ENCODE data around the gene MGAT4A.
"Not testable (repeated sequence)": the region's sequence is repeated elsewhere in the genome, so short reads cannot be mapped to it uniquely, and the experiment has no call there.

MGAT4A gene

DNA sequence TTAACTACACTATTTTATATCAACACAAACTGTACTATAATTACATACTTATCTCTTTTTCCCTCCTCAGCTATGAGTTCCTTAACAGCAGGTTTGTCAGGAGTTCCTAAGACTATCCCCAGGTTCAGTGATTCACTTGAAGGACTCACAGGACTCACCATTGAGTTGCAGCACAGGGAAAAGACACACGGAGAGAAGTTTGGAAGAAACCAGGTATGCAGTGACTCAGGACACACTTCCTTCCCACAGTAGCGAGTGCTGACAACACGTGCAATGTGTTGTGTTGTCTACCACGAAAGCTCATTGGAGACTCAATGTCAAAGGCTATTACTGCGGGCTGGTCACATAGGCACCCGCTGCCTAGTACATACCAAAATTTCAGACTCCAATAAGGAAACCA, 32.0 kb downstream of the MGAT4A start:
- no peak for DNase-seq

GRCh38 chr2:98697651-98698337, 33.1 kb downstream of the MGAT4A start:
- DNase-seq: peak; percentile 12

GRCh38 chr2:98696200-98696599, 34.7 kb downstream of the MGAT4A start:
- DNase-seq: no peak

DNA sequence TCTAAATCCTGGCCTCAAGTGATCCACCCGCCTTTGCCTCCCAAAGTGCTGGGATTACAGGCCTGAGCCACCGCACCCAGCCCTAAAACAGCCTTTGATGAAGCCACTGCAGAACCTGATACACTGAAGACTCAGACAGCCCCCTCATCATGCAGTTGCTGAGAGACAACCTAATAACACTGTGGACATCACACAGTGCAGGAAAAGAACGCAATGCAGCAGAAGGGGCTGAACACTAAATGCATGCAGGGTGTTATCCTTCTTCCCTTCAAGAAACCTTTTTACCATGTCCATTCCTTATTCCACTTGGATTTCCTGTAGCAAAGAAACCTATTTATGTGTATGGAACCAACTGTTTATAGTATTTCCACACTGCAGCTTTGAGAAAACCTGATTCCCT, 35.7 kb downstream of the MGAT4A start:
- DNase-seq: no peak

- DNase-seq: no peak
Observed at GRCh38 chr2:98693477-98693876, 37.5 kb downstream of the MGAT4A start.

DNA sequence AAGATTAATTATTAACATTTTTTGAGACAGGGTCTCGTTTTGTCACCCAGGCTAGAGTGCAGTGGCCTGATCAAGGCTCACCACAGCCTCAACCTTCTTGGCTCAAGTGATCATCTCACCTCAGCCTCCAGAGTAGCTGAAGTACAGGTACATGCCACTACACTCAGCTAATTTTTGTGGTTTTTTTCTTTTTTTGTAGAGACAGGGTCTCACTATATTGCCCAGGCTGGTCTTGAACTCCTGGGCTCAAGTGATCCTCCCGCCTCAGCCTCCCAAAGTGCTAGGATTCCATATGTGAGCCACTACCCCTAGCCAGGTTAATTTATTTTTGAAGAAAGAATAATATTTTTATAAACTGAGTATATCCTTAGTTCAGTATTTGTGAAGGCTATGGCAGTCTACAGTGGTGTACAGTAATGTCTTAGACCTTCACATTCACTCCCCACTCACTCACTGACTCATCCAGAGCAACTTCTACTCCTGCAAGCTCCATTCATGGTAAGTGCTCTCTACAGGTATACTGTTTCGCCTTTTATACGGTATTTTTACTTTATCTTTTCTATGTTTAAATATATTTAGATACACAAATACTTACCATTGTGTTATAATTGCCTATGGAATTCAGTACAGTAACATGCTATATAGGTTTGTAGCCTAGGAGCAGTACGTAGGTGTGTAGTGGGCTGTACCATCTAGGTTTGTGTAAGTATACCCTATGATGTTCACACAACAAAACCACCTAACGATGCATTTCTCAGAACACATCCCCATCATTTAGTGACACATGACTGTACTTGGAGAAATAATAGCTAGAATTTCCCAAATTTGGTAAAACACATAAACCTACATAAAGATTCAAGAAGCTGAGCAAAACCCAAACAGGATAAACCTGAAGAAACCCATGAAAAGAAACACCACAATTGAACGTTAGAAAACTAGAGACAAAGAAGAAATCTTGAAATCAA, 38.6 kb downstream of the MGAT4A start:
- DNase-seq: no peak

- DNase-seq: peak; percentile 12
Observed at GRCh38 chr2:98691303-98691702, 39.6 kb downstream of the MGAT4A start.

DNA sequence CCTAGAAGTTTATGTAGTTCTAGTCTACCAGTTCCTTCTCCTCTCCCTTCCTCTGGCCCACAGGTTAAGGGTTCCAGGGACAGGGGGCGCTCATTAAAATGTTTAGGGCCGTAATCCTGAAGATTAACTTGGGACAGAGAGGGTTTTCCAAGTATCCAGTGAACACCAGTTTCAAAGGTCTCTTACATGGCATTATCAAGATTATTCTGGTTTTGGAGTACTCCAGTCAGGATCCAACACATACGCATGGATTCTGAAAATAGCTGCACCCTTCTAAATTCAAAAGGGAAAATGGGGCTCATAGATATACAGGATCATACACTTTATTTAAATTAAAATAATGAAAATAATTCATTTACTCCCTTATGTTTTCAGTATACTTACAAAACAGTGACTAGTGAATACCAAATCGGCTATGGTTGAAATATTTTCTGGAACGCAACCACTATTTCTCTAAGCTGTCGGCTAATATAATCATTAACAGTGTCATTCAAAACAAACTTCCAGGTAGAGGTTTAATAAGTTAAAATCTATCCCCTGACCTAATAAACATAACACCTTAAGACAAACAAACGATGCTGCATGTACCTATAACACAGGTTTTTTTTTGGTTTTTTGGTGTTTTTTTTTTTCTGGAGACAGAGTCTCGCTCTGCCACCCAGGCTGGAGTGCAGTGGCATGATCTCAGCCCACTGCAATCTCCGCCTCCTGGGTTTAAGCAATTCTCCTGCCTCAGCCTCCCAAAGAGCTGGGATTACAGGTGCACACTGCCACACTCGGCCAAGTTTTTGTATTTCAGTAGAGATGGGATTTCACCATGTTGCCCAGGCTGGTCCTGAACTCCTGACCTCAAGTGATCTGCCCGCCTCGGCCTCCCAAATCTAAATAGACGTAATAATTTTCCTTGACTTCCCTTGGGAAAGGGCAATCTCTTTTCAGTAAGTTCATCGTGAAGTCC, 44.7 kb downstream of the MGAT4A start:
- DNase-seq: no peak

DNA sequence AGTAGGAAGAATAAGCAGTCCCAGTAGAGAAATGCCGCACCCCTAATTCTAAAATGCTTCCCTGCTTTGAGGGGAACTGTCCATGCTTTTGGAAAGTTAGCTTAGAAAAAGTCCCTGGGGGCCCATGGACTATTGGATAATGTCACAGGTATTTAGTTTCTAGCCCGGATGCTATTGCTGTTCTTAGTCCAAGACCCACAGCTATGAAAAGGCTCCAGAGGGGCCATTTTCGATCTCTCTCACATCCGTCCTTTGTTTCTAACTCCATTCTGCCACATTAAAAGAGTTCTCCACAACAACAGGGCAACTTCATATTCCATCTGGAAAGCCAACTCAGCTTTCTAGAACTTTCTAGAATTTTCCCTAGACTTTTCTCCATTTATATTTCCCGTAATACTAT, 47.2 kb downstream of the MGAT4A start:
- DNase-seq: no peak

DNA sequence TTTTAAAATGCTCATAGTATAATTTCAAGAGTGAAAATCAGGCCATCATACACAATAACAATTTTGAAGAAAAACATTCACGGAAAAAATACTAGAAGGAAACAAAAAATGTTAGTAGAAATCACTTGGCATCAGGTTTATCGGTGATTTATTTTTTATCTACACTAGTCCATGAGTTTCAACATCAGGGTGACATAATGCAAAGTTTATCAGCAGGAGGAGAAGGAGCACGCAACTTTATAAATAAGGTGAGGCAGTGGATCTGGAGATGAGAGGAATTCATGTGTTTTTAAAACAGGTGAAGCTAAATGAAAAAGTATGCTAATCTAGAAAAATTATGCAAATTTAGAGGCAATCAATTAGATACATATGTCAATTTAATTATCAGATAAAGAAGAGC, 54.2 kb downstream of the MGAT4A start:
- no peak for DNase-seq

DNA sequence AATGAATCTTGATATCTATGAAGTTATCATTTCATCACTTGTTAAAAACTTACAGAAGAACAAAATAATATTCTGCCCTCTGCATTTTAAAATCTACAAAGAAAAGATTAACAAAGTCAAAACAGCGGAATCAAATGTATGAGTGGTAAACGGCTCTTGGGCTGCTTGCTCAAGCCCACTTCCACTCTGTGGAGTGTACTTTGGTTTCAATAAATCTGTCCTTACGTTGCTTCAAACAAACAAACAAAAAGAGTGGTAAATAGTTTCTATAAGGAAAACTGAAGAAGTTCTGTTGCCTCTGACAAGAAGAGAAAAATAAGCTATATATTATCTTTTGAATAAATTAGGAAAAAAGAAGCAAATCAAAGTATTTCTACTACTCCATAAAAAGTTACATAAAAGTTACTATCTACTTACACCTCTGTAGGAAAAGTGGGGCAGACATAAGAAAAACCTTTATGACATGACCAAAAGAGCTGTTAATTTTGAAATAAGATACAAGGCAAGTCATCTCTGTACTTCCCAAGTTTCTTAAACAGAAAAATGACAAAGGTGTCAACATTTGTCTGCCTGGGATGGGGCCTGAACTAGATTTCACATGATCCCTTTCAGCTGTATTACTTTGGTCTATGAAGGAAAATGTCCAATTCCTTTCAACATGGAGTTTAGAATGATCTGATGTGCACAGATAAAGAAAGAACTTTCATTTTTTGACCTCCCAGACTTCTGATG, 56.5 kb downstream of the MGAT4A start:
- DNase-seq: no peak

GRCh38 chr2:98669675-98670074, 61.3 kb downstream of the MGAT4A start:
- peak; percentile 74 for DNase-seq

GRCh38 chr2:98665677-98666076, 65.3 kb downstream of the MGAT4A start:
- no peak for DNase-seq

GRCh38 chr2:98664323-98664722, 66.6 kb downstream of the MGAT4A start:
- DNase-seq: peak; percentile 83

- DNase-seq: no peak
Observed at GRCh38 chr2:98663511-98664090, 67.3 kb downstream of the MGAT4A start.

DNA sequence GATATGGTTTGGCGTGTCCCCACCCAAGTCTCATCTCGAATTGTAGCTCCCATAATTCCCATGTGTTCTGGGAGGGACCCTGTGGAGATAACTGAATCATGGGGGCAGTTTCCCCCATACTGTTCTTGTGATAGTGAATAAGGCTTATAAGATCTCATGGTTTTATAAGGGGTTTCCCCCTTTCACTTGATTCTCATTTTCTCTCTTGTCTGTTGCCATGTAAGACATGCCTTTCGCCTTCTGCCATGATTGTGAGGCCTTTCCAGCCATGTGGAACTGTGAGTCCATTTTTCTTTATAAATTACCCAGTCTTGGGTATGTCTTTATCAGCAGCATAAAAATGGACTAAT, 71.5 kb downstream of the MGAT4A start:
- not testable (repeated sequence) for DNase-seq

DNA sequence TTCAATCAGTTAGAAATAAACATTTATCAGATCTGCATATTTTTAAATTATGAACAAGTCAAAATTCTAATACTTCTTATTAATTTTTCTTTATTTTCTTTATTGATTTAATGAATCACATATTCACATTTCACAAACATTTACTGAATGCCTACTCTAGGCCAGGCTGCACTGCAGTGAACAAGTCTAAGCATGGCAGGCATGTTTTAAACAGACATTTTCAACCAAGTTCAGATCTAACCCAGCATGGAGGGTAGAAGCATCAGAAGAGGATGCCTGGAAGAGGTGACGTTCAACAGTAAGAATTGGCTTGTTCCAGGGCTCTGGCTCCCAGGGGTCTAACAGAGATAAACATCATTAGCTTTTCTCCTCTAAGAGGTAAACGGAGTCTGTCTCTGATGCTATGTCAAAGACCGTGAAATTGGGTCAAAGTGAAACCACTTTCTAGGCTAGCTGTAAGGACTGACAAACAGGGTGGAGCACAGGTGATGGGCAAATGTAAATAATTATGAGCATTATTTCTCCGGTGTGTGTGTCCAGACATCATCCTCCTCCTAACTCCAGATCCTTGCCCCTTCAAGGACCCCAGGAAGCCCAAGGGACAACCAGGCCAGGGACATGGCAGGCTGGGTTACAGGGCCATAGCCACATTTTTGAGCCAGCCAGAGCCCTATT, 72.0 kb downstream of the MGAT4A start:
- DNase-seq: no peak

- no peak for DNase-seq
Observed at GRCh38 chr2:98656800-98657199, 74.1 kb downstream of the MGAT4A start.

- DNase-seq: no peak
Observed at GRCh38 chr2:98654699-98655495, 76.0 kb downstream of the MGAT4A start.

DNA sequence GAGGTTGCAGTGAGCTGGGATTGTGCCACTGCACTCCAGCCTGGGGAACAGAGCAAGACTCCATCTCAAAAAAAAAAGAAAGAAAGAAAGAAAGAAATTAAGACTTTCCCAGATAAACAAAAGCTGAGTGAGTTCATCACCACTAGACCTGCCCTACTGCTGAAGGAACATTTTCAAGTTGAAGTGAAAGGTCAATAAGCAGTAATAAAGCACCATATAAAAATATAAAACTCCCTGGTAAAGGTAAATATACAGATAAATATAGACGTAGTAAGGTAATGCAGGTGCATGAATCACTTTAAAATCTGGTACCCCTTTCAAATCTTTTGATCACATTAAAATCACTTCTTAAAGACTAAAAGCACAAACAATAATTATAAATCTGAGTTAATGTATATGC, 79.9 kb downstream of the MGAT4A start:
- no peak for DNase-seq

DNA sequence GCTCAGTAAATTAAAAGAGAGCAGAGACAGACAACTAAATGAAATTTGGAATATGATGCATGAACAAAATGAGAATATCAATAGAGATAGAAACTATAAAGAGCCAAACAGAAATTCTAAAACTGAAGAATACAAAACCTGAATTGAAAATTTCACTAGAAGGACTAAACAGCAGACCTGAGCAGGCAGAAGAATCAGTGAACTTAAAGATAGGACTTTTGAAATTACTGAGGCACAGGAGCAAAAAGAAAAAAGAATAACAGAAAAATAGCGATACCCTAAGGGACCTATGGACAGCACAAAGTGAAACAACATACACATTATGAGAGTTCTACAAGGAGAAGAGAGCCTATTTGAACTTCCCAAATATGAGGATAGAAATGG, 80.9 kb downstream of the MGAT4A start:
- DNase-seq: no peak
